Activated CD4-positive, alpha-beta T cell treated with anti-CD3 and anti-CD28 coated beads for 48 hours (primary cell): Measurements from ENCODE around the gene CORO1C.
A peak's percentile ranks its signal among the peaks of the same experiment; 100 is the strongest.

Source experiments
- DNase-seq: peaks from one replicate; pipeline ENCODE4 v3.0.0-alpha.2; 2020

The CORO1C gene

GRCh38 chr12:108724054-108724889, 7.0 kb downstream of the CORO1C start:
- DNase-seq, result peak; percentile 34

- no peak for DNase-seq
Measured at GRCh38 chr12:108722992-108723766, 8.1 kb downstream of the CORO1C start.

GRCh38 chr12:108722463-108722862, 8.9 kb downstream of the CORO1C start:
- no peak for DNase-seq

- no peak for DNase-seq
Measured at GRCh38 chr12:108721824-108722223, 9.5 kb downstream of the CORO1C start.

GRCh38 chr12:108720757-108721514, 10.4 kb downstream of the CORO1C start:
- no peak for DNase-seq

GRCh38 chr12:108717243-108717642, 14.1 kb downstream of the CORO1C start:
- DNase-seq, result no peak

GRCh38 chr12:108714866-108715265, 16.5 kb downstream of the CORO1C start:
- no peak for DNase-seq

- no peak for DNase-seq
Measured at GRCh38 chr12:108713471-108713870, 17.8 kb downstream of the CORO1C start.

- DNase-seq, result no peak
Measured at GRCh38 chr12:108712925-108713203, 18.5 kb downstream of the CORO1C start.

- no peak for DNase-seq
Measured at GRCh38 chr12:108712165-108712924, 19.0 kb downstream of the CORO1C start.

- DNase-seq, result no peak
Measured at GRCh38 chr12:108711489-108712164, 19.7 kb downstream of the CORO1C start.

- no peak for DNase-seq
Measured at GRCh38 chr12:108709697-108710096, 21.6 kb downstream of the CORO1C start.

- DNase-seq, result no peak
Measured at GRCh38 chr12:108704527-108704926, 26.8 kb downstream of the CORO1C start.

- DNase-seq, result no peak
Measured at GRCh38 chr12:108702595-108703320, 28.6 kb downstream of the CORO1C start.

- DNase-seq, result peak; percentile 32
Measured at GRCh38 chr12:108701779-108702441, 29.4 kb downstream of the CORO1C start.

GRCh38 chr12:108700833-108701541, 30.3 kb downstream of the CORO1C start:
- no peak for DNase-seq

GRCh38 chr12:108699955-108700563, 31.3 kb downstream of the CORO1C start:
- DNase-seq, result no peak

- no peak for DNase-seq
Measured at GRCh38 chr12:108697905-108698304, 33.4 kb downstream of the CORO1C start.

- DNase-seq, result no peak
Measured at GRCh38 chr12:108696996-108697290, 34.4 kb downstream of the CORO1C start.
